Neural progenitor cell (in vitro differentiated cells): ENCODE results near the gene EXD3. TPM values are rescaled to one million over a fixed set of nuclear protein-coding genes. Genes with fewer than 3 reads are reported as not detected.
"Not testable (repeated sequence)": the region's sequence is repeated elsewhere in the genome, so short reads cannot be mapped to it uniquely, and the experiment has no call there.

Experiments
- DNase-seq: peaks from one replicate; pipeline ENCODE4 v3.0.0-alpha.2; 2016; ENCODE audit warnings: low spot score
- H2AFZ ChIP-seq: fragments of 200-600 bp; sonication (generic); replicated peaks from 2 replicates; pipeline ENCODE4 v1.6.1; 2016; ENCODE audit warnings: antibody characterized with exemption
- H3F3A ChIP-seq: fragments of 200-600 bp; sonication (generic); 2 replicates; pipeline ENCODE4 v1.6.1; 2016; ENCODE audit warnings: antibody characterized with exemption, low read depth
- H3K27ac ChIP-seq: fragments of 200-600 bp; sonication (generic); 2 replicates; pipeline ENCODE4 v1.5.1; 2016; ENCODE audit warnings: mild to moderate bottlenecking
- H3K27me3 ChIP-seq: fragments of 200-600 bp; sonication (generic); 2 replicates; pipeline ENCODE4 v1.6.1; 2016; ENCODE audit warnings: mild to moderate bottlenecking, moderate library complexity
- H3K36me3 ChIP-seq: fragments of 200-600 bp; sonication (generic); 2 replicates; pipeline ENCODE4 v1.5.1; 2016
- H3K4me1 ChIP-seq: fragments of 200-600 bp; sonication (generic); 2 replicates; pipeline ENCODE4 v1.6.1; 2016; ENCODE audit warnings: mixed run types
- H3K4me2 ChIP-seq: fragments of 200-600 bp; sonication (generic); 2 replicates; pipeline ENCODE4 v1.6.1; 2016
- H3K4me3 ChIP-seq: fragments of 200-600 bp; sonication (generic); 2 replicates; pipeline ENCODE4 v1.5.1; 2016
- H3K79me2 ChIP-seq: fragments of 200-600 bp; sonication (generic); 2 replicates; pipeline ENCODE4 v1.6.1; 2016; ENCODE audit warnings: low read depth
- H3K9ac ChIP-seq: fragments of 200-600 bp; sonication (generic); 2 replicates; pipeline ENCODE4 v1.6.1; 2016
- H3K9me3 ChIP-seq: fragments of 200-600 bp; sonication (generic); 2 replicates; pipeline ENCODE4 v1.5.1; 2016; ENCODE audit warnings: low read depth
- H4K20me1 ChIP-seq: fragments of 200-600 bp; sonication (generic); 2 replicates; pipeline ENCODE4 v1.6.1; 2016; ENCODE audit warnings: low read depth
- H3K27ac Mint-ChIP-seq: 3 replicates; pipeline ENCODE4 v1.8.0; 2021; ENCODE audit warnings: mixed read lengths
- H3K27me3 Mint-ChIP-seq: 2 replicates; pipeline ENCODE4 v1.8.0; 2022; ENCODE audit warnings: low read depth, mild to moderate bottlenecking, inconsistent platforms, moderate library complexity, mixed read lengths; ENCODE audit not compliant: insufficient read depth
- H3K36me3 Mint-ChIP-seq: 3 replicates; pipeline ENCODE4 v1.8.0; 2021; ENCODE audit warnings: mixed read lengths
- H3K4me1 Mint-ChIP-seq: 3 replicates; pipeline ENCODE4 v1.8.0; 2021; ENCODE audit warnings: mixed read lengths
- H3K4me3 Mint-ChIP-seq: 3 replicates; pipeline ENCODE4 v1.8.0; 2021; ENCODE audit warnings: mild to moderate bottlenecking, moderate library complexity, mixed read lengths
- H3K9me3 Mint-ChIP-seq: 3 replicates; pipeline ENCODE4 v1.8.0; 2020; ENCODE audit warnings: mixed read lengths
- EZH2 ChIP-seq: fragments of 200-600 bp; sonication (generic); IDR thresholded peaks from 2 replicates; pipeline ENCODE4 v1.6.1; 2017; ENCODE audit warnings: antibody characterized with exemption, mild to moderate bottlenecking, moderate library complexity
- EZH2phosphoT487 ChIP-seq: fragments of 200-600 bp; sonication (generic); IDR thresholded peaks from 2 replicates; pipeline ENCODE4 v1.6.1; 2017; ENCODE audit warnings: antibody characterized with exemption
- total RNA-seq: library from RNA; depleted of rRNA; stranded (reverse); fragments of >200 nt; gene quantifications from 2 replicates; pipeline ENCODE4 v1.2.3, GENCODE V29; 2015; ENCODE audit warnings: low replicate concordance
- TF ChIP-seq, protein P1 (sequence below): fragments of 200-600 bp; sonication (generic); IDR thresholded peaks from 2 replicates; pipeline ENCODE4 v1.5.1; 2017; ENCODE audit warnings: antibody characterized with exemption, mild to moderate bottlenecking

Gene EXD3
- total RNA-seq, 1 donor from 2014 or later = 4.7 TPM

DNA sequence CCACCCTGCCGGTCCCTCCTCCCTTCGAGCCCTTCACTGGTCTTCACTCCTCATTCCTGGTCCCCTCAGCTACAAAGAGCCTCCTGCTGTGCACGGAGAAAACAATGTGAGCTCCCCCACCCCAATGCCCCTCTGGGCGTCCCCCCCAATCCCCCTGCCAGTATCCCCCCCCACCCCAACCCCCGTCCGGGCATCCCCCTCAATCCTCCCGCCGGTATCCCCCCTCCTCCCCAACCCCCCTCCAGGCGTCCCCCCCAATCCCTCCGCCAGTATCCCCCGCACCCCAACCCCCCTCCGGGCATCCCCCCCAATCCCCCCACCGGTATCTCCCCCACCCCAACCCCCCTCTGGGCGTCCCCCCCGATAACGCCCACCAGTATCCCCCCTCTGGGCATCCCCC, 42.8 kb downstream of the EXD3 start:
- no peak for DNase-seq
- H3K4me1 Mint-ChIP-seq = peaks cover 14% of the 10 kb centered on the region
- Histone ChIP-seq H4K20me1 (no peaks in the 10 kb centered on the region), H3F3A (peaks cover 4% of the 10 kb centered on the region), H3K27me3 (no peaks in the 10 kb centered on the region), H3K4me1 (no peaks in the 10 kb centered on the region), H3K27ac (no peak overlapping the region), H3K4me3 (no peak overlapping the region), H3K79me2 (no peaks in the 10 kb centered on the region), H2AFZ (no peak overlapping the region), H3K9ac (no peak overlapping the region), H3K9me3 (no peaks in the 10 kb centered on the region), H3K36me3 (no peaks in the 10 kb centered on the region), H3K4me2 (no peak overlapping the region)
- H3K4me3 Mint-ChIP-seq = no peak overlapping the region
- H3K36me3 Mint-ChIP-seq = peaks cover 11% of the 10 kb centered on the region
- peaks cover 4% of the 10 kb centered on the region for H3K27me3 Mint-ChIP-seq
- H3K9me3 Mint-ChIP-seq = peaks cover 14% of the 10 kb centered on the region
- TF ChIP-seq EZH2phosphoT487 (no peak), EZH2 (no peak)
- TF ChIP-seq, protein P1, sequence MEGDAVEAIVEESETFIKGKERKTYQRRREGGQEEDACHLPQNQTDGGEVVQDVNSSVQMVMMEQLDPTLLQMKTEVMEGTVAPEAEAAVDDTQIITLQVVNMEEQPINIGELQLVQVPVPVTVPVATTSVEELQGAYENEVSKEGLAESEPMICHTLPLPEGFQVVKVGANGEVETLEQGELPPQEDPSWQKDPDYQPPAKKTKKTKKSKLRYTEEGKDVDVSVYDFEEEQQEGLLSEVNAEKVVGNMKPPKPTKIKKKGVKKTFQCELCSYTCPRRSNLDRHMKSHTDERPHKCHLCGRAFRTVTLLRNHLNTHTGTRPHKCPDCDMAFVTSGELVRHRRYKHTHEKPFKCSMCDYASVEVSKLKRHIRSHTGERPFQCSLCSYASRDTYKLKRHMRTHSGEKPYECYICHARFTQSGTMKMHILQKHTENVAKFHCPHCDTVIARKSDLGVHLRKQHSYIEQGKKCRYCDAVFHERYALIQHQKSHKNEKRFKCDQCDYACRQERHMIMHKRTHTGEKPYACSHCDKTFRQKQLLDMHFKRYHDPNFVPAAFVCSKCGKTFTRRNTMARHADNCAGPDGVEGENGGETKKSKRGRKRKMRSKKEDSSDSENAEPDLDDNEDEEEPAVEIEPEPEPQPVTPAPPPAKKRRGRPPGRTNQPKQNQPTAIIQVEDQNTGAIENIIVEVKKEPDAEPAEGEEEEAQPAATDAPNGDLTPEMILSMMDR = no peak
- H3K27ac Mint-ChIP-seq = no peak overlapping the region

DNA sequence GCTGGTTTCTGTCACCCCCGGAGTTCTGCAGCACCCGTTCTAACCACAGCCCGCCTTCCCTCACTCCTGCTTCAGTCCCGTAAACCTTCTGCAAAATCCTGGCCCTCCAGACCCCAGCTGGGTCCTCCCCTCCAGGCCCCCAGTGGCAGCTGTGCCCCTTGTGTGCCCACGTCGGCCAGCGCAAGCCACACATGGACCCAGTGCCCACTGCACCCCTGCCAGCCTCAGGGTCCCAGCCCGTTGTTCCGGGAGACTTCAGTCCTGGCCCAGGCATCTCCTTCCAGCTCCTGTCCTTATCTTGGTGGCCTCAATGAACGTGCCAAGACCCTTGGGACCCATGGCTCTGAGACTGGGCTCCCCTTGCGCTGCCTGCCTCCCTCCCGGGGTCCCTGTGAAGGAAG, 43.2 kb downstream of the EXD3 start:
- Histone ChIP-seq H3K4me2 (no peak overlapping the region), H4K20me1 (no peaks in the 10 kb centered on the region), H3K27ac (no peak overlapping the region), H2AFZ (no peak overlapping the region), H3K4me3 (no peak overlapping the region), H3K36me3 (no peaks in the 10 kb centered on the region), H3F3A (peaks cover 6% of the 10 kb centered on the region), H3K4me1 (no peaks in the 10 kb centered on the region), H3K79me2 (no peaks in the 10 kb centered on the region), H3K9ac (no peak overlapping the region), H3K9me3 (no peaks in the 10 kb centered on the region), H3K27me3 (no peaks in the 10 kb centered on the region)
- Mint-ChIP-seq H3K4me3 (no peak overlapping the region), H3K36me3 (peaks cover 11% of the 10 kb centered on the region), H3K4me1 (peaks cover 14% of the 10 kb centered on the region), H3K27ac (no peak overlapping the region), H3K9me3 (peaks cover 14% of the 10 kb centered on the region), H3K27me3 (peaks cover 4% of the 10 kb centered on the region)
- TF ChIP-seq EZH2phosphoT487 = no peak
- TF ChIP-seq, protein P1 = no peak
- TF ChIP-seq EZH2 = no peak
- DNase-seq = no peak

DNA sequence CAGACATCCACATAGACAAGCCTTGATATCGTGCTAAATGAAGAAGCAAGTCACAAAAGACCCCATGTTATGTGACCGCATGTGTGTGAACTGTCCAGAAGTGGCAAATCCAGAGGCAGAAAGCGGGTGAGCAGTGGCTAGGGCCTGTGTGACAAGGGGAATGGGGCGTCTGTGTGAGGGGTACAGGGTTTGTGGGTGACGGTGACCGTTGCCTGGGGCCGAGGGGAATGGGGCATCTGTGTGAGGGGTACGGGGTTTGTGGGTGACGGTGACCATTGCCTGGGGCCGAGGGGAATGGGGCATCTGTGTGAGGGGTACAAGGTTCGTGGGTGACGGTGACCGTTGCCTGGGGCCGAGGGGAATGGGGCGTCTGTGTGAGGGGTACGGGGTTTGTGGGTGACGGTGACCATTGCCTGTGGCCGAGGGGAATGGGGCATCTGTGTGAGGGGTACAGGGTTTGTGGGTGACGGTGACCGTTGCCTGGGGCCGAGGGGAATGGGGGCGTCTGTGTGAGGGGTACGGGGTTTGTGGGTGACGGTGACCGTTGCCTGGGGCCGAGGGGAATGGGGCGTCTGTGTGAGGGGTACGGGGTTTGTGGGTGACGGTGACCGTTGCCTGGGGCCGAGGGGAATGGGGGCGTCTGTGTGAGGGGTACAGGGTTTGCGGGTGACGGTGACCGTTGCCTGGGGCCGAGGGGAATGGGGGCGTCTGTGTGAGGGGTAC, 44.1 kb downstream of the EXD3 start:
- not testable (repeated sequence) for H3K4me1 ChIP-seq, H3K36me3 ChIP-seq, H3K27me3 ChIP-seq, DNase-seq, H3K4me2 ChIP-seq, H3K4me3 ChIP-seq, H3K27me3 Mint-ChIP-seq, H2AFZ ChIP-seq, H3K9me3 ChIP-seq, H3K27ac Mint-ChIP-seq, H3K4me1 Mint-ChIP-seq, H3K79me2 ChIP-seq, H3K9ac ChIP-seq, H3K27ac ChIP-seq, H4K20me1 ChIP-seq
- Mint-ChIP-seq H3K4me3 (peak overlapping the region; percentile 14), H3K9me3 (peaks cover 15% of the 10 kb centered on the region), H3K36me3 (peaks cover 11% of the 10 kb centered on the region)
- H3F3A ChIP-seq = peaks cover 14% of the 10 kb centered on the region

DNA sequence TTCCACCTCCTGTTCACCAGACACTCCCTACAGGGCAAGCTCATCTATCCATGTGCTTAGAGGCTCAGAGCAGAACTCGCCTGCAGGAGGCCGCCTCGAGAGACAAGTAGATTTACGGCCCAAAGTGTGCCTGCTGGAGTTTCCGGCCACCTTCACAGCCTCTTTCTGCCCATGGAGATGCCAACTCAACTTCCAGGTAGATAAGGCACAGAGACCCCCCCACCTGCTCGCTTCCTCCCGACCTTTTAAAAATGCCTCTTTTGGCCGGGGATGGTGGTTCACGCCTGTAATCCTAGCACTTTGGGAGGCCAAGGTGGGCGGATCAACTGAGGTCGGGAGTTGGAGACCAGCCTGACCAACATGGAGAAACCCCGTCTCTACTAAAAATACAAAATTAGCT, 46.6 kb downstream of the EXD3 start:
- no peak overlapping the region for H3K4me2 ChIP-seq
- DNase-seq = no peak
- no peak for TF ChIP-seq EZH2phosphoT487
- no peak for TF ChIP-seq EZH2
- TF ChIP-seq, protein P1 = no peak
- no peaks in the 10 kb centered on the region for H3K27me3 ChIP-seq
- no peaks in the 10 kb centered on the region for H3K9me3 ChIP-seq
- peaks cover 26% of the 10 kb centered on the region for H3K4me1 ChIP-seq
- Mint-ChIP-seq H3K4me1 (peaks cover 14% of the 10 kb centered on the region), H3K36me3 (peaks cover 15% of the 10 kb centered on the region), H3K27ac (no peak overlapping the region), H3K9me3 (peaks cover 18% of the 10 kb centered on the region), H3K4me3 (no peak overlapping the region), H3K27me3 (peaks cover 4% of the 10 kb centered on the region)
- no peak overlapping the region for H3K27ac ChIP-seq
- H3F3A ChIP-seq = peaks cover 36% of the 10 kb centered on the region
- H3K4me3 ChIP-seq = no peak overlapping the region
- no peak overlapping the region for H3K9ac ChIP-seq
- H4K20me1 ChIP-seq = no peaks in the 10 kb centered on the region
- no peaks in the 10 kb centered on the region for H3K36me3 ChIP-seq
- no peak overlapping the region for H2AFZ ChIP-seq
- H3K79me2 ChIP-seq = no peaks in the 10 kb centered on the region
